Astrocyte (in vitro differentiated cells and primary cell): ENCODE results near the gene NR4A3. TPM values are rescaled to one million over a fixed set of nuclear protein-coding genes. Genes with fewer than 3 reads are reported as not detected.

ENCODE experiments used
- DNase-seq: peaks from one replicate; pipeline ENCODE4 v3.0.0-alpha.2; 2010; ENCODE audit warnings: low read depth
- FAIRE-seq: peaks from 2 replicates; lab custom pipeline; 2011; peaks lifted over from hg19 to GRCh38; lab: Jason Lieb, UNC
- H2AFZ ChIP-seq: 2 replicates; pipeline ENCODE4 v1.6.0; 2012; ENCODE audit warnings: low read depth, low read length, inconsistent platforms
- H3K27ac ChIP-seq: 2 replicates; pipeline ENCODE4 v1.5.1; 2011; ENCODE audit warnings: low read depth, low read length, inconsistent platforms
- H3K27me3 ChIP-seq: 2 replicates; pipeline ENCODE4 v1.6.0; 2011; ENCODE audit warnings: low read length, inconsistent platforms; ENCODE audit not compliant: insufficient read depth
- H3K36me3 ChIP-seq: 2 replicates; pipeline ENCODE4 v1.5.1; 2011; ENCODE audit warnings: low read length, inconsistent platforms; ENCODE audit not compliant: insufficient read depth
- H3K4me1 ChIP-seq: 2 replicates; pipeline ENCODE4 v1.5.1; 2011; ENCODE audit warnings: low read length, inconsistent platforms; ENCODE audit not compliant: insufficient read depth
- H3K4me2 ChIP-seq: 2 replicates; pipeline ENCODE4 v1.6.0; 2012; ENCODE audit warnings: low read length, inconsistent platforms
- H3K4me3 ChIP-seq: 2 replicates; pipeline ENCODE4 v1.5.1; 2011; ENCODE audit warnings: low read depth, mild to moderate bottlenecking, low read length, inconsistent platforms; ENCODE audit not compliant: insufficient read depth
- H3K79me2 ChIP-seq: 2 replicates; pipeline ENCODE4 v1.6.0; 2012; ENCODE audit warnings: mild to moderate bottlenecking, low read length, inconsistent platforms; ENCODE audit not compliant: insufficient read depth
- H3K9ac ChIP-seq: 2 replicates; pipeline ENCODE4 v1.6.0; 2012; ENCODE audit warnings: mild to moderate bottlenecking, low read length, inconsistent platforms
- H3K9me3 ChIP-seq: 2 replicates; pipeline ENCODE4 v1.5.1; 2012; ENCODE audit warnings: low read depth, mild to moderate bottlenecking, low read length, inconsistent platforms; ENCODE audit not compliant: insufficient read depth
- H4K20me1 ChIP-seq: 2 replicates; pipeline ENCODE4 v1.6.0; 2012; ENCODE audit warnings: low read length, inconsistent platforms; ENCODE audit not compliant: insufficient read depth
- H3K27ac Mint-ChIP-seq: one replicate; pipeline ENCODE4 v1.8.0; 2021; ENCODE audit warnings: mild to moderate bottlenecking, mixed read lengths; ENCODE audit not compliant: unreplicated experiment
- H3K27me3 Mint-ChIP-seq: one replicate; pipeline ENCODE4 v1.8.0; 2021; ENCODE audit warnings: low read depth, mixed read lengths; ENCODE audit not compliant: unreplicated experiment
- H3K36me3 Mint-ChIP-seq: one replicate; pipeline ENCODE4 v1.8.0; 2021; ENCODE audit warnings: low read depth, mixed read lengths; ENCODE audit not compliant: unreplicated experiment
- H3K4me1 Mint-ChIP-seq: one replicate; pipeline ENCODE4 v1.8.0; 2021; ENCODE audit warnings: low read depth, mixed read lengths; ENCODE audit not compliant: unreplicated experiment
- H3K4me3 Mint-ChIP-seq: one replicate; pipeline ENCODE4 v1.8.0; 2021; ENCODE audit warnings: mild to moderate bottlenecking, moderate library complexity, mixed read lengths; ENCODE audit not compliant: unreplicated experiment
- H3K9me3 Mint-ChIP-seq: one replicate; pipeline ENCODE4 v1.8.0; 2021; ENCODE audit warnings: mild to moderate bottlenecking, mixed read lengths; ENCODE audit not compliant: unreplicated experiment
- CTCF ChIP-seq: IDR thresholded peaks from 2 replicates; pipeline ENCODE4 v1.5.1; 2011; ENCODE audit warnings: low read depth, mild to moderate bottlenecking, inconsistent platforms, low read length, moderate library complexity; ENCODE audit not compliant: insufficient read depth
- EZH2 ChIP-seq: IDR thresholded peaks from 2 replicates; pipeline ENCODE4 v1.6.1; 2012; ENCODE audit warnings: mild to moderate bottlenecking, low read length, inconsistent platforms; ENCODE audit not compliant: insufficient read depth
- total RNA-seq: library from RNA; stranded (reverse); gene quantifications from 2 replicates; pipeline ENCODE4 v1.2.1, GENCODE V29; 2021

NR4A3 gene
- total RNA-seq, 1 donor from 2014 or later, result 3.6 TPM

DNA sequence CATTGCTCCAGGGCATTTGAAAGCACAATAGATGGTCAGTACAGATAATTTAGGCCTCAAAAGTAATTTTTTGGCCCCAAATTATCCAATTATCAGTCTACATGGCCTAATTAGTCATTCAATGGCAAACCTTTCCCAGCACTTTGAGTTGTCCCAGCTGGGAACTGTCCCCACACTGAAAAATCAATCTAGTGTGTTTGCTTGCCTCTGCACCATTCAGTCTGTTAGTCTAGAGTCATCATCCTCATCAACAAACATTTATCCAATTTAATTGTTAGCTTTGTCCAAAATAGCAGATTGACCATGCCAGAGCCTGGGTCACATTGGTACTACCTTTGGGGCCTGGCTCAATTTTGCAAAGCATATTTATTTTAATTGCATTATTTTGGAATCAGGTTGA is 13.9 kb downstream of the NR4A3 start:
- peaks cover 3% of the 10 kb centered on the region for H3K36me3 Mint-ChIP-seq
- no peak overlapping the region for H3K27ac Mint-ChIP-seq
- no peaks in the 10 kb centered on the region for H4K20me1 ChIP-seq
- H3K27me3 Mint-ChIP-seq, result peaks cover 8% of the 10 kb centered on the region
- no peaks in the 10 kb centered on the region for H3K4me1 Mint-ChIP-seq
- H3K4me3 ChIP-seq, result no peak overlapping the region
- H3K27ac ChIP-seq, result no peak overlapping the region
- H3K79me2 ChIP-seq, result no peaks in the 10 kb centered on the region
- H3K4me3 Mint-ChIP-seq, result no peak overlapping the region
- no peaks in the 10 kb centered on the region for H3K9me3 Mint-ChIP-seq
- H3K9ac ChIP-seq, result no peak overlapping the region
- FAIRE-seq (no peak), DNase-seq (no peak)
- TF ChIP-seq EZH2 (no peak), CTCF (no peak)
- no peak overlapping the region for H3K4me2 ChIP-seq
- no peaks in the 10 kb centered on the region for H3K9me3 ChIP-seq
- H3K4me1 ChIP-seq, result no peaks in the 10 kb centered on the region
- H3K36me3 ChIP-seq, result no peaks in the 10 kb centered on the region
- H2AFZ ChIP-seq, result no peak overlapping the region
- peaks cover 7% of the 10 kb centered on the region for H3K27me3 ChIP-seq

DNA sequence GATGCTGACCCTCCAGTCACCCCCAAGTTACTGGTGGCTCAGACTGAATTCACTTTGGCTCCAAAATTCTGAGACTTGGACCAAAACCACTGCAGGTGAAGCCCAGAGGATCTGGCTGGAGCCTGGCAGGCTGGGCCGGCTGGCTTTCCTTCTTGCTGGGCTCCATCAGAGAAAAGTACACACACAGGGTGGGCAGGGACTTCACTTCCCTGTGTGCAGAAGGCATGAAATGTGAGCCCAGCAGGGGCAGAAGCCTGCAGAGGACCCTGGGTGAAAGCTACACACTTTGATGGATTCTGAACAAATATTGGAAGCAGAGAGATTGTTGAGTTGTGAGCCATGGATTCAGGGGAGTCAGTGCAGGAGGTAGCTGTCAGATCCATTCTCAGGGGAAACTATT is 18.4 kb downstream of the NR4A3 start:
- Histone ChIP-seq H3K9ac (no peak overlapping the region), H3K79me2 (no peaks in the 10 kb centered on the region), H3K36me3 (no peaks in the 10 kb centered on the region), H3K27ac (no peak overlapping the region), H3K4me1 (no peaks in the 10 kb centered on the region), H4K20me1 (no peaks in the 10 kb centered on the region), H2AFZ (no peak overlapping the region), H3K27me3 (no peaks in the 10 kb centered on the region), H3K4me2 (no peak overlapping the region), H3K4me3 (no peak overlapping the region), H3K9me3 (no peaks in the 10 kb centered on the region)
- H3K27me3 Mint-ChIP-seq, result peaks cover 4% of the 10 kb centered on the region
- H3K4me1 Mint-ChIP-seq, result no peaks in the 10 kb centered on the region
- no peak overlapping the region for H3K4me3 Mint-ChIP-seq
- FAIRE-seq, result no peak
- DNase-seq, result no peak
- TF ChIP-seq CTCF (no peak), EZH2 (no peak)
- H3K9me3 Mint-ChIP-seq, result no peaks in the 10 kb centered on the region
- peaks cover 1% of the 10 kb centered on the region for H3K36me3 Mint-ChIP-seq
- no peak overlapping the region for H3K27ac Mint-ChIP-seq

- no peak overlapping the region for H2AFZ ChIP-seq
- no peak overlapping the region for H3K9ac ChIP-seq
- TF ChIP-seq CTCF (no peak), EZH2 (no peak)
- FAIRE-seq (no peak), DNase-seq (no peak)
- no peak overlapping the region for H3K4me2 ChIP-seq
- no peaks in the 10 kb centered on the region for H3K79me2 ChIP-seq
- no peaks in the 10 kb centered on the region for H4K20me1 ChIP-seq
- no peaks in the 10 kb centered on the region for H3K4me1 Mint-ChIP-seq
- H3K4me3 ChIP-seq, result no peak overlapping the region
- H3K9me3 Mint-ChIP-seq, result no peaks in the 10 kb centered on the region
- H3K27me3 Mint-ChIP-seq, result peaks cover 7% of the 10 kb centered on the region
- no peak overlapping the region for H3K27ac Mint-ChIP-seq
- no peak overlapping the region for H3K4me3 Mint-ChIP-seq
- H3K27me3 ChIP-seq, result peaks cover 4% of the 10 kb centered on the region
- H3K36me3 Mint-ChIP-seq, result peaks cover 11% of the 10 kb centered on the region
- no peaks in the 10 kb centered on the region for H3K9me3 ChIP-seq
- no peaks in the 10 kb centered on the region for H3K36me3 ChIP-seq
- H3K27ac ChIP-seq, result no peak overlapping the region
- H3K4me1 ChIP-seq, result no peaks in the 10 kb centered on the region
These were observed 23.4 kb downstream of the NR4A3 start for GRCh38 chr9:99845063-99845462.
